Heart left ventricle (tissue), 13 donors: ENCODE results near the gene ALG8.
"Not testable (repeated sequence)": the region's sequence is repeated elsewhere in the genome, so short reads cannot be mapped to it uniquely, and the experiment has no call there.

ENCODE experiments used
- POLR2A ChIP-seq, 2 donors: fragments of 450-650 bp; IDR thresholded peaks; one replicate each; pipeline ENCODE4 v1.6.1; 2017; ENCODE audit warnings: antibody characterized with exemption in 2 of 2, mild to moderate bottlenecking in 2 of 2, moderate library complexity in 2 of 2
- TF ChIP-seq, protein P1 (sequence below), 12 donors: fragments of 200-600 bp; sonication (generic) in 4 of 12; IDR thresholded peaks; one replicate each; pipeline versions ENCODE4 v1.5.0 to v1.8.0; 2018 to 2022; ENCODE audit warnings: antibody characterized with exemption in 12 of 12, mild to moderate bottlenecking in 5 of 12
- donor health status: ischemic (EF 13 %, LVEDD 7.1; RV severe dilation, severe dysfunction).
- donor health status: DM: no; HTN: yes; CAD: no.
- donor health status: DM: no; HTN: no; CAD: no.
- donor health status: ischemic (EF 25% LVEDD 6.9; RV normal size, moderate dysfunction).
- donor health status: ischemic (EF 25% LVEDD 5.7; RV mildly dilated, moderate dysfunction).
- donor health status: ischemic (EF 35%, LVEDD 5.7; RV mildly dilated, moderate dysfunction).
- donor health status: nonischemic (EF 11% LVEDD 7.7; RV severe dilation, severe dysfunction).
- donor health status: DM: yes; HTN: yes; CAD: no.
- donor health status: PGD.
- donor health status: ischemic (EF 29% LVEDD 5.4; RV normal size, mild dysfunction).
- donor health status: nonischemic (EF 23%, LVEDD 6.1; RV moderate dilation, normal function).

DNA sequence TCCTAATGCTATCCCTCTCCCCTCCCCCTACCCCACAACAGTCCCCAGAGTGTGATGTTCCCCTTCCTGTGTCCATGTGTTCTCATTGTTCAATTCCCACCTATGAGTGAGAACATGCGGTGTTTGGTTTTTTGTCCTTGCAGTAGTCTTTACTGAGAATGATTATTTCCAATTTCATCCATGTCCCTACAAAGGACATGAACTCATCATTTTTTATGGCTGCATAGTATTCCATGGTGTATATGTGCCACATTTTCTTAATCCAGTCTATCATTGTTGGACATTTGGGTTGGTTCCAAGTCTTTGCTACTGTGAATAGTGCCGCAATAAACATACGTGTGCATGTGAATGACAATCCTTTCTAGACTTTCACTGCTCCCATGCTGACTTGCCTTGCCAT lies 36.4 kb upstream of the ALG8 start:
- not testable (repeated sequence) for TF ChIP-seq POLR2A (IDR thresholded peaks at IDR 0.05)
- TF ChIP-seq, protein P1, sequence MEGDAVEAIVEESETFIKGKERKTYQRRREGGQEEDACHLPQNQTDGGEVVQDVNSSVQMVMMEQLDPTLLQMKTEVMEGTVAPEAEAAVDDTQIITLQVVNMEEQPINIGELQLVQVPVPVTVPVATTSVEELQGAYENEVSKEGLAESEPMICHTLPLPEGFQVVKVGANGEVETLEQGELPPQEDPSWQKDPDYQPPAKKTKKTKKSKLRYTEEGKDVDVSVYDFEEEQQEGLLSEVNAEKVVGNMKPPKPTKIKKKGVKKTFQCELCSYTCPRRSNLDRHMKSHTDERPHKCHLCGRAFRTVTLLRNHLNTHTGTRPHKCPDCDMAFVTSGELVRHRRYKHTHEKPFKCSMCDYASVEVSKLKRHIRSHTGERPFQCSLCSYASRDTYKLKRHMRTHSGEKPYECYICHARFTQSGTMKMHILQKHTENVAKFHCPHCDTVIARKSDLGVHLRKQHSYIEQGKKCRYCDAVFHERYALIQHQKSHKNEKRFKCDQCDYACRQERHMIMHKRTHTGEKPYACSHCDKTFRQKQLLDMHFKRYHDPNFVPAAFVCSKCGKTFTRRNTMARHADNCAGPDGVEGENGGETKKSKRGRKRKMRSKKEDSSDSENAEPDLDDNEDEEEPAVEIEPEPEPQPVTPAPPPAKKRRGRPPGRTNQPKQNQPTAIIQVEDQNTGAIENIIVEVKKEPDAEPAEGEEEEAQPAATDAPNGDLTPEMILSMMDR (IDR thresholded peaks at IDR 0.05): not testable (repeated sequence)
